GM12891 (cell line): ENCODE results near the gene NME8.

Experiments
- DNase-seq: peaks from one replicate; pipeline ENCODE4 v3.0.0; 2011; ENCODE audit warnings: low spot score; ENCODE audit not compliant: insufficient read length
- FAIRE-seq: peaks from 2 replicates; lab custom pipeline; 2011; peaks lifted over from hg19 to GRCh38; lab: Jason Lieb, UNC
- PAX5 ChIP-seq: IDR thresholded peaks from 2 replicates; pipeline ENCODE4 v1.6.1; 2011; ENCODE audit warnings: low read length, moderate library complexity, mild to moderate bottlenecking; ENCODE audit not compliant: insufficient read depth, severe bottlenecking
- POLR2A ChIP-seq: IDR thresholded peaks from 2 replicates; pipeline ENCODE4 v1.6.1; 2011; ENCODE audit warnings: low read depth, low read length, control low read depth
- POLR2AphosphoS5 ChIP-seq: IDR thresholded peaks from 2 replicates; pipeline ENCODE4 v1.6.1; 2011; ENCODE audit warnings: low read depth, low read length, control low read depth
- POU2F2 ChIP-seq: IDR thresholded peaks from 2 replicates; pipeline ENCODE4 v1.6.1; 2011; ENCODE audit warnings: low read depth, mild to moderate bottlenecking, control low read depth, low read length, moderate library complexity
- SPI1 ChIP-seq: IDR thresholded peaks from 2 replicates; pipeline ENCODE4 v1.6.1; 2011; ENCODE audit warnings: low read depth, low read length, control low read depth
- TAF1 ChIP-seq: IDR thresholded peaks from 2 replicates; pipeline ENCODE4 v1.6.1; 2011; ENCODE audit warnings: low read depth, low read length, control low read depth

Gene NME8

DNA sequence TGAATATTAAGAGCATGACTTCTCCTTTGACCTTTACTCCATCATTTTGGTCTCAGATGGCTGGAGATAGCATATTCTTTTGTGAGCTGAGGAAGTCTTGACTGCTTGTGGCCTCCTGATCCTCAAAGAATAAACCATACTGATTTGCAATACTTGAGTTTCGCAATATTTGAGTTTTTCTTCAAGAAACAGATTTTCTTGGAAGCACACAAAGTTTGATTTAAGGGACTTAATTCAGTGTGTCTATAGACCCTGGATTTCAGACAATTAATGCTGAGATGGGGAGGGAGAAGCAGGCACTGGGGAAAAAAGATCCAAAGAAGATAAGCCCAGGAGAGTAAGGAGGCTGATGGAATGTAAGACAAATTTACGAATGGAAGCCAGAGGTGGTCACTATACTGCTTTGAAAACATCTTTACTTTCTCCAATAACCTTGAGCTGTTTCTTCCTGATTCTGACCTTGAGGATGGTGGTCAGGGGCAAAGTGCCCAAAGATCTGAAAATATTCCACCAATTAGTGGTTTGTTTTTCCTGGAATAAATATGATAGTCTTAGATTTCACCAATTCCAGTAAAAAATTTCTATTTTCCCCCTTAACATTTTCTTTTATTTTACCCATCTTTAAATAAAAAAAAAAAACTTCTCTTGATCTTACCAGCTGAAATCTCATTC, 79.5 kb downstream of the NME8 start:
- no peak for FAIRE-seq
- no peak for TF ChIP-seq POU2F2
- TF ChIP-seq POLR2A, result no peak
- no peak for TF ChIP-seq TAF1
- TF ChIP-seq SPI1, result no peak
- TF ChIP-seq POLR2AphosphoS5, result no peak
- no peak for TF ChIP-seq PAX5

DNA sequence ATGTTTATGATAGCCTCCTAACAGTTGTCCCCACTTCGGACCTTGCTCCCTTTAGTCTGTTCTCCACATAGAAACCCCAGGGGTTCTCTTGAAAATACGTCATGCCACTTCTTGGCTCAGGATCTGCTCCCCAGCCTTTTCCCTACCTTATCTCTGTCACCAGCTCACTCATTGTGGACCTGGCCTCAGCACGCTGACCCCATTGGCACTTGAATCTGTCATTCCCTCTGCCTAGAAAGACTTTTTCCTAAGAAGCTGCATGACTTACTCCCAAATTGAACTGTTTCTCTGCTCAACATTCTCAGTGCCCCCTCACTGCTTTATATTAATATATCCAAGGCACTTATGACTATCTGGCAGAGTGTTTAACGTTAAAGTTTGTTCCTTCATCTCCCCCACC, 80.5 kb downstream of the NME8 start:
- DNase-seq, result no peak
- no peak for TF ChIP-seq POLR2AphosphoS5
- no peak for TF ChIP-seq PAX5
- no peak for TF ChIP-seq TAF1
- no peak for TF ChIP-seq POLR2A
- TF ChIP-seq SPI1, result no peak
- no peak for TF ChIP-seq POU2F2
- FAIRE-seq, result no peak

More for the DNA sequence above, 79.5 kb downstream of the NME8 start:
- no peak for DNase-seq

DNA sequence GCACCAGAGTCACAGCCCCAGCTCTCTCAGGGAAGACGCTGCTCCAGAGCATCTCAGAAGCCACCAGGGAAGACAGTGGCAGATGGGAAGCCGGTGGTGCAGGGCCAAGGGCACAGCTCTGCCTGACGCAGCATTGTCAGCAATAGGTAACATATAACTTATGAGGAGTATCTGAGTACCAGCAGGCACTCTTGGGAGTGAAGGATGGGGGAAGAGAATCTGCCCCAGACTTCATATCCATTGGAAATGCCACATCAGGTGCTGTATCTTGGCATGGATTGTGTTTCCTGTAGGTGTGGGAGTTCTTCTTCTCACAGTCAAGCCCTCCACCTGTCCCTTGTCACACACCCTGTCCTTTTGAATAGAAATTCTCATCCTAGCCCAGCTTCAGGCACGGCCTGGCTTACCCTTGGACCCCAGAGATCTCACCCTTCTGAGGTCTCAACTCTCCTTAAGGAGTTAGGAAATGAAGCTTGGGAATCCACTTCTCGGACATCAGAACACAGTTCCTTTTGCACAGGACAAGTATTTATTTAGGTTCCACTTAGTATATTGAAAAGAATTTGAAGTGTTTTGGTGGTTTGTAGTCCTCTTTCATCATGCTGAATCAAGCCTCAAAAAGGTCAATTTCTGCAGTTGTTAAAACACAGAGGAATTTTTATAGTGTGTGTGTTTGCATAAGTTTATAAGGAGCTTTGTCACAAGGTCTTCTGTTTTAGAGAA, 82.0 kb downstream of the NME8 start:
- FAIRE-seq (no peak), DNase-seq (no peak)
- TF ChIP-seq PAX5 (no peak), POLR2AphosphoS5 (no peak), POLR2A (no peak), TAF1 (no peak), SPI1 (no peak), POU2F2 (no peak)

DNA sequence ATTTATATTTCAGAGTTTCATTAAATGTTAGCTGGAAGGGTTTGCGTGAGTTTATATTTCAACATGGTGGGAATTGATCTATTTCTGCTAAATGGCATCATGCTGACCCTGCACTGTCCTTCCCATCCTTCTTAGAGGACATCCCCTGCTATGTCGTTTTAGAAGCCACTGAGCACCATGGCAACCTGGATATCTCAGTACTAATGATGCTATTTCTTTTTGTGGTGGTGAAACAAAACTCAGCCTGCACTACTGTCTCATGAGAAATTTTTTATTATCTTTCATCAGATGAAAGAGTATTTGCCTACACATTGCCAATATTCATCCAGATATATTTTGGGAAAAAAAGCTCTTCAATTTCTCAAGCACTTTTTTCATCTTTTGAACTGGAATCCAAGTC, 84.1 kb downstream of the NME8 start:
- no peak for FAIRE-seq
- no peak for TF ChIP-seq TAF1
- no peak for TF ChIP-seq SPI1
- TF ChIP-seq PAX5, result no peak
- TF ChIP-seq POLR2AphosphoS5, result no peak
- TF ChIP-seq POLR2A, result no peak
- TF ChIP-seq POU2F2, result no peak

DNA sequence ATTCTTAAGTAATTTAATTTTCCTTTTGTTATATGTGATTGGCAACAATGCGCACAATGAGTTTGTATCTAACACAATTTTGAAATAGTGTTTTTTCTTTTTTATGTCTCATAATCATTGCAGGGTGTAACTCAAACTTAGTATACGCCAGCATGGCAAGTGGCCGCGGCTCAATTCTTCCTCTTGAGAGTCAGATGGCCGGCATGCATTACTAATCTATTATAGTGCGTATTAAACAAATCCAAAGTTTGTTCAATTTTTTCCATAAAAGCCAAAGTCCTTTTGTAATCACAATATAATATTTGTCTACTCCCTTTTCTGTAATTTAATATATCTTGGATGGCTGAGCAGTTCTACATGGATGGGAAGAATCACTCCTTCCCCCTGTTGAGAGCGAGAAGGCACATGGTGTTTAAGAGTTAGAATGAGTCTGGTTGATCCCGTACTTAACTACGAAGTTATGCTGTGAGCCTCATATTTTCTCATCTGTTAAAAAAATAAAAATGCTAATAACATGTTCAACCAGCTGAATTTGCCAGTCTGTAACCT, 84.7 kb downstream of the NME8 start:
- no peak for TF ChIP-seq POLR2AphosphoS5
- TF ChIP-seq POU2F2, result no peak
- TF ChIP-seq TAF1, result no peak
- no peak for TF ChIP-seq PAX5
- TF ChIP-seq POLR2A, result no peak
- no peak for TF ChIP-seq SPI1
- DNase-seq (no peak), FAIRE-seq (no peak)

More for the DNA sequence above, 84.1 kb downstream of the NME8 start:
- DNase-seq, result no peak

DNA sequence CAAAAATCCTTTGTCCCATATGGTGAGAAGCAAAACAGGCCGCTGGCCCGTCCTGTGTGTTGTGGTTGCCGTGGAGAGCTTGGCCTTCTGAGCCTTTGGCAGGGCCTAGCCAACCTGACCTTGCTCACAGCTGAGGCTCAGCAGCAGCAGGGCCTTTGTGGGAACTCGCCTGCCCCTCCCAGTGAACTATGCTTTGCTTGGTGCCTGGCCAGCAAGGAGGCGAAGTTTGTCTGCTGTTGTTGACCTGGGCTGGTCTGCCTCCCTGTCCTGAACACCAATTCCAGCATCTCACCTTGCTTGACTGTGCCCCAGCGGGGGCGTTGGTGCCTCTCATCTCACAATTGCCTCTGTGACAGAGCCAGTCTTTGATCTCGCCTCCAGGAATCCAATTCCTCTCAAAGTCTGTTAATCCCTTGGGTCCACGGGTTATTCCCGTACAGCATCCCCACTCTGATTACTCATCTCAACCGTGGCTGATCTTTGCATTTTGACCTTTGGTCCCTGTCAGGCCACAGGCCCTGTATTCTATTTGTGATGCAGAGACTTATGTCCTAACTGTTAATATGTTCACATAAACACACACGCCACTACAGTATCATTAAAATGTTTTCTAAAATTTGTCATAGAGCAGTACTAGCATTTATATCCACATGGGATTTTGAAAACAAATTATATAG, 94.7 kb downstream of the NME8 start:
- DNase-seq, result no peak
- no peak for TF ChIP-seq POU2F2
- TF ChIP-seq SPI1, result no peak
- no peak for TF ChIP-seq POLR2A
- no peak for TF ChIP-seq POLR2AphosphoS5
- TF ChIP-seq PAX5, result no peak
- no peak for FAIRE-seq

DNA sequence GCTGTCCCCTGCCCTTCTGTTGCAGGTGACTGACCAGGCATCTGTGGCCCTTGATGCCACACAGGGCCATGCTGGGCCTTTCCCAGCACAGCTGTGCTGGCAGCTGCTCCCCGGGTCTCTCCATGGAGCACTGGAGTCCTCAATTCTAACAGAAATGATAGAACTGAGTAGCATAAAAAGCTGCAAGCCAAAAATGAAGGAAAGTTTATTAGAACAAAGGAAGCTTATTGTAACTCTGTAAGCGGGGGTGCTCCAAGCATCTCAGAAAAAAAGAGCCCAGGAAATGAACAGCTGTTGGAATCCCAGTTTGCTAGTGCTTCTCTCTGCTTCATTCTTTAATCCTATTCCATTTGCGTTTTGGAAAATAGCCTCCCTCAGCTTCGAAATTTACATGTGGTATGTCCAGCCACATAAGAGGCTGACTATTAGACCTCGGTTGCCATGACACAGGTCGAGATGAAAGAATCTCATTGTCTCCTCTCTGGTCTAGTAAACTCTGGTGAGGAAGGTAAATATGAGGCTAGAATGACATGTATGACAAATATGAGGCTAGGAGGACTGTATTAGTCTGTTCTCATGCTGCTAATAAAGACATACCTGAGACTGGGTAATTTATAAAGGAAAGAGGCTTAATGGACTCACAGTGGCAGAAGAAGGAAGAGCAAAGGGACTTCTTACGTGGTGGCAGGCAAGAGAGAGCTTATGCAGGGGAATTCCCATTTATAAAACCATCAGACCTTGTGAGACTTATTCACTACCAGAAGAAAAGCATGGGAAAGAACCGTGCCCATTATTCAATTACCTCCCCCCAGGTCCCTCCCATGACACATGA, 95.7 kb downstream of the NME8 start:
- no peak for TF ChIP-seq PAX5
- TF ChIP-seq SPI1, result no peak
- no peak for TF ChIP-seq POLR2A
- TF ChIP-seq POLR2AphosphoS5, result no peak
- no peak for TF ChIP-seq POU2F2
- no peak for TF ChIP-seq TAF1
- FAIRE-seq, result no peak
- DNase-seq, result no peak

DNA sequence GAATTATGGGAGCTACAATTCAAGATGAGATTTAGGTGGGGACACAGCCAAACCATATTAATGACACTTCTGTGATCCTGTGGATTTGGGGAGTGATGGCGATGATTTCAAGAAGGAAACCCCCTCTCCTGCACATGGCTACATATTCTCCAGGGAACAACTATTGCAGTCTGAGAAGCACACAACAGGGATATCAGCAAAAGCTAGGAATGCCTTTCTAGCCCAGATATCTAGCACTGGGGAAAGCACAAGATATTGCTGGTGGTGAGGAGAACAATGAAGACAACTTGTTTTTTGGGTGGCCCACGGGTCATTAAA, 96.3 kb downstream of the NME8 start:
- FAIRE-seq (no peak), DNase-seq (no peak)
- TF ChIP-seq POU2F2 (no peak), TAF1 (no peak), POLR2A (no peak), POLR2AphosphoS5 (no peak), PAX5 (no peak), SPI1 (no peak)

DNA sequence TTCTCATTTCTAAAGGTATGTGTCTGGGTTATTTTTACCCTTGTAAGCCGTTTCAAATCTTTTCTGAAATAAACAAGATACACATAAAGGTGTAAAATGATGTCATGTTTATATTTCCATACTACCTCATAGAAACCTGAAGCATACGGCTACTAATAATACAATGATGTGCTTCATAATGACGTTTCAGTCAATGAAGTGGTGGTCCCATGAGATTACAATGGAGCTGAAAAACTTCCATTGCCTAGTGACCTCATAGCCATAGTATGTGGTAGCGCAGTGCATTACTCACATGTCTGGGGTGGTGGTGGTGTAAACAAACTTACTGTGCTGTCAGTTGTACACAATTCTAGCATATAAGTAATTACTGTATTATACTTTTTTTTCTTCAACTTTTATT, 96.9 kb downstream of the NME8 start:
- no peak for DNase-seq
- no peak for FAIRE-seq
- TF ChIP-seq POLR2AphosphoS5, result no peak
- TF ChIP-seq PAX5, result no peak
- no peak for TF ChIP-seq POLR2A
- TF ChIP-seq SPI1, result no peak
- TF ChIP-seq POU2F2, result no peak
- TF ChIP-seq TAF1, result no peak
